ENCODE results near the gene SPOCD1. TPM values are rescaled to one million over a fixed set of nuclear protein-coding genes. Genes with fewer than 3 reads are reported as not detected.

The SPOCD1 gene
- polyA plus RNA-seq, 1 of the 3 experiments (the other 2 are of a cell fraction): 10.7 TPM

DNA sequence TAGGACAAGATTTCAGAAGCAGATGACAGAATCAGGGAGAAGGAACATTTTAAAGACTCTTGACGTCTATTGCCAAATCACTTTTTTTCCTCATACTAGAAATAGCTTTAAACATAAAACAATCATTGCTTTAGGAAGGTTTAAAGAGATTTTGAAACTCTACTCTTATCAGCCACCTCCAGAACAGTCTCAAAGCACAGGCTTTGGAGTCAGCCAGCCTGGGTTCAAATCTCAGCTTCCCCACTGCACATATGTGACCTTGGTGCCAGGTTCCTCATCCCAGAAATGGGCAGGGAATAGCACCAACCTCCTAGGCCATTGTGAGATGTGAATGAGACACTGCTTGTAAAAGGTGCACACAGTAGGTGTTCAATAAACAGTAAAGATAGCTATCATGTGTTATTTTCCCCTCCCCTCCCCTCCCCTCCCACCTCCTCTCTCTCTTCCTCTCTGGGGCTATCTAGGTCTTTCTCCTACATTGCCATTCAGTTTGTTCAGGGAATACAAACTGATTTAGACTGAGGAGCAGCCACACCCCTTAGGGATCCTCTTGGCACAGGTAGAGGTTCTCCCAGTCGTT lies 20.6 kb downstream of the SPOCD1 start:
- Histone ChIP-seq H3K9me2 (no peaks in the 10 kb centered on the region), H4K20me1 (ENCODE audit: insufficient read depth) (no peaks in the 10 kb centered on the region), H3F3A (replicated peaks; ENCODE audit: insufficient read depth) (no peaks in the 10 kb centered on the region), H3K9me3 (no peaks in the 10 kb centered on the region), H3K79me2 (ENCODE audit: insufficient read depth) (peaks cover 17% of the 10 kb centered on the region), H3K4me1 (ENCODE audit: control insufficient read depth in 1 of 2, insufficient read depth in 2 of 2, low read depth in 1 of 2, low read length in 1 of 2) (peaks cover 16 to 31% of the 10 kb centered on the region in 2 experiments; a peak in 3 of 4 replicates), H3K27me3 (ENCODE audit: insufficient read depth) (no peaks in the 10 kb centered on the region), H3K27ac (ENCODE audit: low read depth in 2 of 2, low read length in 1 of 2) (no peak overlapping the region), H3K4me2 (no peak overlapping the region), H3K36me3 (replicated peaks in 1 of 2; ENCODE audit: control insufficient read depth in 1 of 2, insufficient read depth in 2 of 2, low read length in 1 of 2) (no peaks in the 10 kb centered on the region), H2AFZ (ENCODE audit: low read depth) (no peak overlapping the region), H3K4me3 (ENCODE audit: low read depth in 2 of 2, low read length in 1 of 2) (no peak overlapping the region), H3K9ac (no peak overlapping the region)
- no peak for DNase-seq
- WGBS (ENCODE audit: low lambda C conversion rate): 88% methylated on average over 2 of the region's 2 CpGs
- CTCF ChIA-PET: interaction anchor here (0.6 to 21.1 kb wide), 5 partner anchors 36 to 195 kb away, joined by 3 to 707 read pairs (median 4); partner anchors contain the start of gene ADGRB2
- TF ChIP-seq RXRA (IDR thresholded peaks at IDR 0.05; ENCODE audit: borderline replicate concordance, low read depth) (no peak), SMC3 (IDR thresholded peaks at IDR 0.05; ENCODE audit: low read depth, low read length) (no peak), POLR2AphosphoS5 (IDR thresholded peaks at IDR 0.05; ENCODE audit: low read depth, low read length) (no peak), CHD2 (IDR thresholded peaks at IDR 0.05; ENCODE audit: low read length, partially characterized antibody) (no peak), RAD21 (IDR thresholded peaks at IDR 0.05; ENCODE audit: low read length) (no peak), NFIC (IDR thresholded peaks at IDR 0.05; ENCODE audit: borderline replicate concordance) (no peak), EZH2phosphoT487 (IDR thresholded peaks at IDR 0.05; ENCODE audit: borderline replicate concordance, low read depth) (no peak)
- TF ChIP-seq, protein P1, sequence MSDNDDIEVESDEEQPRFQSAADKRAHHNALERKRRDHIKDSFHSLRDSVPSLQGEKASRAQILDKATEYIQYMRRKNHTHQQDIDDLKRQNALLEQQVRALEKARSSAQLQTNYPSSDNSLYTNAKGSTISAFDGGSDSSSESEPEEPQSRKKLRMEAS (IDR thresholded peaks at IDR 0.05; ENCODE audit: low read depth): no peak
- TF ChIP-seq, protein P2, sequence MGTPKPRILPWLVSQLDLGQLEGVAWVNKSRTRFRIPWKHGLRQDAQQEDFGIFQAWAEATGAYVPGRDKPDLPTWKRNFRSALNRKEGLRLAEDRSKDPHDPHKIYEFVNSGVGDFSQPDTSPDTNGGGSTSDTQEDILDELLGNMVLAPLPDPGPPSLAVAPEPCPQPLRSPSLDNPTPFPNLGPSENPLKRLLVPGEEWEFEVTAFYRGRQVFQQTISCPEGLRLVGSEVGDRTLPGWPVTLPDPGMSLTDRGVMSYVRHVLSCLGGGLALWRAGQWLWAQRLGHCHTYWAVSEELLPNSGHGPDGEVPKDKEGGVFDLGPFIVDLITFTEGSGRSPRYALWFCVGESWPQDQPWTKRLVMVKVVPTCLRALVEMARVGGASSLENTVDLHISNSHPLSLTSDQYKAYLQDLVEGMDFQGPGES (IDR thresholded peaks at IDR 0.05; ENCODE audit: low read depth, low read length): no peak
- TF ChIP-seq, protein P3, sequence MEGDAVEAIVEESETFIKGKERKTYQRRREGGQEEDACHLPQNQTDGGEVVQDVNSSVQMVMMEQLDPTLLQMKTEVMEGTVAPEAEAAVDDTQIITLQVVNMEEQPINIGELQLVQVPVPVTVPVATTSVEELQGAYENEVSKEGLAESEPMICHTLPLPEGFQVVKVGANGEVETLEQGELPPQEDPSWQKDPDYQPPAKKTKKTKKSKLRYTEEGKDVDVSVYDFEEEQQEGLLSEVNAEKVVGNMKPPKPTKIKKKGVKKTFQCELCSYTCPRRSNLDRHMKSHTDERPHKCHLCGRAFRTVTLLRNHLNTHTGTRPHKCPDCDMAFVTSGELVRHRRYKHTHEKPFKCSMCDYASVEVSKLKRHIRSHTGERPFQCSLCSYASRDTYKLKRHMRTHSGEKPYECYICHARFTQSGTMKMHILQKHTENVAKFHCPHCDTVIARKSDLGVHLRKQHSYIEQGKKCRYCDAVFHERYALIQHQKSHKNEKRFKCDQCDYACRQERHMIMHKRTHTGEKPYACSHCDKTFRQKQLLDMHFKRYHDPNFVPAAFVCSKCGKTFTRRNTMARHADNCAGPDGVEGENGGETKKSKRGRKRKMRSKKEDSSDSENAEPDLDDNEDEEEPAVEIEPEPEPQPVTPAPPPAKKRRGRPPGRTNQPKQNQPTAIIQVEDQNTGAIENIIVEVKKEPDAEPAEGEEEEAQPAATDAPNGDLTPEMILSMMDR (IDR thresholded peaks at IDR 0.05): no peak
- POLR2A ChIA-PET: no interaction called here

DNA sequence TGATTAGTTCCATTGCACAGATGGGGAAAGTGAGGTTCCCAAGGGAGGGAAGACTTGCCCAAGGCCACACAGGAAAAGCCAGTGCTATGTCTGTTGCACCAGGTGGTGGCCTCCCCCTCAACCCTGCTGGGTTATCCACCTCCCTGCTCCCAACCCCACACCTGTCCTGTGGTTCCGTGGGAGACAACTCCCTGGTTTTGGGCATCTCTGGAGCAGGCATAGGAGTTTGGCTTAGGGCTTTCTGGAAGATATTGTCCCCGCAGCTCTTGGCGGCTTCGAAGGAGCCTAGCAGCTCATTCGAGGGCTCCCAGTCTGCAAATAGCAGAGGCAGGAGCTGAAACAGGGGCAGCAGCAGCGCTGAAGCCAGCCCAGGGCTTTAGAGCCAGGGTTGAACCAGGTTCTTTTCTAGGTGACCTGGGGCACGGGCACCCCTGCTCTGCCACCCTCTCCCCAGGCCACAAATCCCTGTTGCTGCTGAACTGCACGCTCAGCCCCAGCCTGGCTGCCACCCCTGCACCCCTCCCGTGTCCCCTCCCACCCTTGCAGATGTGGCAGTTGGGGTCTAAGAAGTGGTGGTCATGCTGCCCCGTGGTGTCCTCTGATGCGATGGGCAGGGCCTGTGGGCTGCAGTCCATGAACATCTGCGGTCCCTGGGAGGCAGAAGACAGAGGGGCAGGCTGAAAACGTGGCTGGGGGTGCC lies 22.1 kb downstream of the SPOCD1 start:
- no peak for DNase-seq
- CTCF ChIA-PET: interaction anchor here (1.2 to 21.1 kb wide), 6 partner anchors 17 to 170 kb away, joined by 3 to 707 read pairs (median 4); partner anchors contain the start of genes ADGRB2 and PTP4A2
- no peaks in the 10 kb centered on the region for H4K20me1 ChIP-seq (ENCODE audit: insufficient read depth)
- H2AFZ ChIP-seq (ENCODE audit: low read depth): no peak overlapping the region
- H3K9me3 ChIP-seq: no peaks in the 10 kb centered on the region
- peaks cover 21 to 29% of the 10 kb centered on the region in 2 experiments; a peak in 3 of 4 replicates for H3K4me1 ChIP-seq (ENCODE audit: control insufficient read depth in 1 of 2, insufficient read depth in 2 of 2, low read depth in 1 of 2, low read length in 1 of 2)
- no peaks in the 10 kb centered on the region for H3K9me2 ChIP-seq
- no peak overlapping the region for H3K4me3 ChIP-seq (ENCODE audit: low read depth in 2 of 2, low read length in 1 of 2)
- no peak overlapping the region for H3K9ac ChIP-seq
- H3K27me3 ChIP-seq (ENCODE audit: insufficient read depth): no peaks in the 10 kb centered on the region
- H3K79me2 ChIP-seq (ENCODE audit: insufficient read depth): peaks cover 17% of the 10 kb centered on the region
- POLR2A ChIA-PET: no interaction called here
- 94% methylated on average over 12 of the region's 13 CpGs for WGBS (ENCODE audit: low lambda C conversion rate)
- H3K36me3 ChIP-seq (replicated peaks in 1 of 2; ENCODE audit: control insufficient read depth in 1 of 2, insufficient read depth in 2 of 2, low read length in 1 of 2): no peaks in the 10 kb centered on the region
- H3K27ac ChIP-seq (ENCODE audit: low read depth in 2 of 2, low read length in 1 of 2): no peak overlapping the region
- peaks cover 2% of the 10 kb centered on the region for H3F3A ChIP-seq (replicated peaks; ENCODE audit: insufficient read depth)
- no peak overlapping the region for H3K4me2 ChIP-seq
- no peak for TF ChIP-seq SIN3A (IDR thresholded peaks at IDR 0.05; ENCODE audit: borderline replicate concordance, low read depth, low read length)
- no peak for TF ChIP-seq POLR2AphosphoS5 (IDR thresholded peaks at IDR 0.05; ENCODE audit: low read depth, low read length)
- no peak for TF ChIP-seq RXRA (IDR thresholded peaks at IDR 0.05; ENCODE audit: borderline replicate concordance, low read depth)
- TF ChIP-seq TAF1 (IDR thresholded peaks at IDR 0.05; ENCODE audit: borderline replicate concordance, low read depth, low read length): no peak
- TF ChIP-seq MEF2A (IDR thresholded peaks at IDR 0.05; ENCODE audit: borderline replicate concordance, low read depth): no peak
- TF ChIP-seq GABPA (IDR thresholded peaks at IDR 0.05; ENCODE audit: low read depth): no peak
- TF ChIP-seq, protein P4, sequence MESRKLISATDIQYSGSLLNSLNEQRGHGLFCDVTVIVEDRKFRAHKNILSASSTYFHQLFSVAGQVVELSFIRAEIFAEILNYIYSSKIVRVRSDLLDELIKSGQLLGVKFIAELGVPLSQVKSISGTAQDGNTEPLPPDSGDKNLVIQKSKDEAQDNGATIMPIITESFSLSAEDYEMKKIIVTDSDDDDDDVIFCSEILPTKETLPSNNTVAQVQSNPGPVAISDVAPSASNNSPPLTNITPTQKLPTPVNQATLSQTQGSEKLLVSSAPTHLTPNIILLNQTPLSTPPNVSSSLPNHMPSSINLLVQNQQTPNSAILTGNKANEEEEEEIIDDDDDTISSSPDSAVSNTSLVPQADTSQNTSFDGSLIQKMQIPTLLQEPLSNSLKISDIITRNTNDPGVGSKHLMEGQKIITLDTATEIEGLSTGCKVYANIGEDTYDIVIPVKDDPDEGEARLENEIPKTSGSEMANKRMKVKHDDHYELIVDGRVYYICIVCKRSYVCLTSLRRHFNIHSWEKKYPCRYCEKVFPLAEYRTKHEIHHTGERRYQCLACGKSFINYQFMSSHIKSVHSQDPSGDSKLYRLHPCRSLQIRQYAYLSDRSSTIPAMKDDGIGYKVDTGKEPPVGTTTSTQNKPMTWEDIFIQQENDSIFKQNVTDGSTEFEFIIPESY (IDR thresholded peaks at IDR 0.05; ENCODE audit: borderline replicate concordance, low read depth): no peak
- no peak for TF ChIP-seq FOXM1 (IDR thresholded peaks at IDR 0.05; ENCODE audit: low read depth)
- TF ChIP-seq FOXJ3 (CRISPR knock-in tag; IDR thresholded peaks at IDR 0.05): no peak
- TF ChIP-seq SMC3 (IDR thresholded peaks at IDR 0.05; ENCODE audit: low read depth, low read length): no peak
- no peak for TF ChIP-seq YY1 (IDR thresholded peaks at IDR 0.05; ENCODE audit: low read depth)

Measured in SK-N-SH (cell line).